GM18870 (cell line): ENCODE measurements around the gene MPL.

Source experiments
- ATAC-seq: cut with Tn5 transposase; IDR thresholded peaks from one replicate; pipeline ENCODE4 v1.9.1; 2021; ENCODE audit warnings: moderate library complexity; ENCODE audit not compliant: unreplicated experiment

Gene MPL

DNA sequence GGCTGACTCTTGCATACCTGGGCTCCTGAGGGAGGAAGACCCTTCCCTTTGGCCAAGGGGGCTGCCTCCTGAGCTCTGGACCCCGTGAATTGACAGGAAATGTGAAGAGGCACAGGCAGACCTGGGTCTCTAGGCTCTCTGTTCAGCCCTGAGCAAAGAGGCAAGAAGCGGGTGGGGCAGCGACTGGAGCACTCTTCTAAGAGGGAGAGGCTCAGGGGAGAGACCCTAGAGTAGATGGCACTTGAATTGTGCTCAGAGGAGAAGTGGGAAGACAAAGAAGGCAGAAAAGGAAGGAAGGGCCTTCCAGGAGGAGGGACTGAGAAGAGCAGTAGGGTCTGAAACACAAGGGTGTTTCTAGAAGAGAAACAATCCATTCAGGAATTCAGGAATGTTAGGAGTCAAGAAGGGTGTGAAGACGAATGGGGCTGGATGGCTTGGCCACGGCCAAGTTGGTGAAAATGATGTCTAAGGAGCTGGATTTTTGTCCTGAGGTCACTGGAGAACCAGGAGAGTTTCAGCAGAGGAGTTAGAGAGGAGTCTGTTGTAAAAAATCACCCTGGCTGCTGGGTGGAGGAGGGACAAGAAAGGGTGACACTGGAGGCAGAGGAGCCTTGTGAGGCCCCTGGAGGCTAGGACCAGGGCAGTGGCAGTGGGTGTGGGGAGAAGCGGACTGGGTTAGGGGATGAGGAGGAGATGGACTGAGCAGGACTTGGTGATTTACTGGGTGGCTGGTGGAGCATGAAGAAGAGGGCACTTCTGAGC, 31.5 kb upstream of the MPL start:
- no peak for ATAC-seq

DNA sequence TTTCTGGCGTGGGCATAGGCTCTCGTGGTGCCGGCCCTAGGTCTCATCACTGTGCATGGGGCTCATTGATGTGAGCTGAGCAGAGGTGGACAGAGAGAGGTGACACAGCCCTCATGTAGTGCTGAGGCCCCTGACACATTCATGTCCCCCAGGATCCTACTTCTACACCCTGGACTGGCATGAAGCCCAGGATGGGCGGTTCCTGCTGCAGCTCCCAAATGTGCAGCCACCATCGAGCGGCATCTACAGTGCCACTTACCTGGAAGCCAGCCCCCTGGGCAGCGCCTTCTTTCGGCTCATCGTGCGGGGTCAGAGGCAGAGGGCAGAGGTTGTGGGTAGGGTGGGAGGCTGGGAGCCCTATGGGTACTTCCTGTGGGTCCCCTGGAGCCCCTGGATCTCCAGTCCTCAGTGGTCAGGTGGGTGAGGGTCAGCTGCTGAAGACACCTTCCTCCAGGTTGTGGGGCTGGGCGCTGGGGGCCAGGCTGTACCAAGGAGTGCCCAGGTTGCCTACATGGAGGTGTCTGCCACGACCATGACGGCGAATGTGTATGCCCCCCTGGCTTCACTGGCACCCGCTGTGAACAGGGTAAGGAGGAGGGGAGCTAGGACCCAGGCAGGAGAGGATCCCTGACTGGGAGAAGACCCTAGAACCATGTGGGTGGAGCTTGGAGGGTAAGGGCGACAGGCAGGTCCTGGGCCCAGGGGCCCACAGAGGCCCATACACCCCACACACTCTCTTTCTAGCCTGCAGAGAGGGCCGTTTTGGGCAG, 30.7 kb upstream of the MPL start:
- no peak for ATAC-seq

DNA sequence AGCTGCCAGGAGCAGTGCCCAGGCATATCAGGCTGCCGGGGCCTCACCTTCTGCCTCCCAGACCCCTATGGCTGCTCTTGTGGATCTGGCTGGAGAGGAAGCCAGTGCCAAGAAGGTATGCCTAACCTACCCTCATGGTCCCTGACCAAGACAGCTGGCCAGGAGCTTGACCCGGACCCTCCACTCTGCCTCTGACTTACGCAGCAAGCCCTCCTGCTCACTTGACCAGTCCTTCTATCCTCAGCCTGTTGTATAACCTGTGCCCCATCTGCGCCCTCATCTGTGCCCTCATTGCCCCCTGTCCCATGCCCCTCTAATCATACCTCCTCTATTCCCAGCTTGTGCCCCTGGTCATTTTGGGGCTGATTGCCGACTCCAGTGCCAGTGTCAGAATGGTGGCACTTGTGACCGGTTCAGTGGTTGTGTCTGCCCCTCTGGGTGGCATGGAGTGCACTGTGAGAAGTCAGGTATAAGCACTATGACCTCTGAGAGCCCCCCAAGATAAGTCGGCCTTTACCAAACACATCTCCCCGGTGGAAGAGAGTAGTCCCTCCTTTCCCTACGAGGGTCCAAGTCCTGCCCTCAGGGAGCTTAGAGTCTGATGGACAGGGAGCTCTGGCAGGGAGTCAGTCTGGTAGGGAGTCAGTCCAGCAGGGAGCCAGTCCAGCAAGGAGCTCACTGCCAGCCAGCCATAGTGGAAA, 30.0 kb upstream of the MPL start:
- no peak for ATAC-seq

DNA sequence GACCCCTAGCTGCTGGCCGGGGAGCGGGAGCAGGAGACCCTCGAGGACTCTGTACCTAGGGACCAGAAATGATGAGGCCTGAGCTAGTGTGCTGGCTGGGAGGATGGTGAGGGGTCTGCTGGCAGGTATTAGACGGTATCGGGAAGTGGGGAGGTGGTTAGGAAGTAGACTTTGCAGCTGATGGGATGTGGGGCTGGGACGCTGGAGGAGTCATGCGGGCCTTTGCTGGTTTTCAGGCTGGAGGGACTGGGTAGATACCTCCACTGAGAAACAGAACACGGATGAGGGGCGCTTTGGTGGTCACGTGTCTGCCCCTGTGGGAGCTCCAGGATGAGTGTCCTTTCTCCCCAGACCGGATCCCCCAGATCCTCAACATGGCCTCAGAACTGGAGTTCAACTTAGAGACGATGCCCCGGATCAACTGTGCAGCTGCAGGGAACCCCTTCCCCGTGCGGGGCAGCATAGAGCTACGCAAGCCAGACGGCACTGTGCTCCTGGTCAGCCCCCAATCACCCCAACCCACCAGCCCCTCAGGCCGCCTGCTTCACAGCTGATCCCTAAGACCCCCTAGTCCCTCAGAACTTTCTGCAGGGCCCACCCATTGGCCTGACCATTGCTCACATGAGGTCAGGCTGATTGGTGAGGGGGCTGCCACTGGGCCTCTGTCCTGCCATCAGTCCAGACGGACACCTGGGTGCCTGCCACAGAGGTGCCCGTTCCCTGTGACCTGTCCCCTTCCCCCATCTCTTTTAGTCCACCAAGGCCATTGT, 28.8 kb upstream of the MPL start:
- ATAC-seq, result no peak

DNA sequence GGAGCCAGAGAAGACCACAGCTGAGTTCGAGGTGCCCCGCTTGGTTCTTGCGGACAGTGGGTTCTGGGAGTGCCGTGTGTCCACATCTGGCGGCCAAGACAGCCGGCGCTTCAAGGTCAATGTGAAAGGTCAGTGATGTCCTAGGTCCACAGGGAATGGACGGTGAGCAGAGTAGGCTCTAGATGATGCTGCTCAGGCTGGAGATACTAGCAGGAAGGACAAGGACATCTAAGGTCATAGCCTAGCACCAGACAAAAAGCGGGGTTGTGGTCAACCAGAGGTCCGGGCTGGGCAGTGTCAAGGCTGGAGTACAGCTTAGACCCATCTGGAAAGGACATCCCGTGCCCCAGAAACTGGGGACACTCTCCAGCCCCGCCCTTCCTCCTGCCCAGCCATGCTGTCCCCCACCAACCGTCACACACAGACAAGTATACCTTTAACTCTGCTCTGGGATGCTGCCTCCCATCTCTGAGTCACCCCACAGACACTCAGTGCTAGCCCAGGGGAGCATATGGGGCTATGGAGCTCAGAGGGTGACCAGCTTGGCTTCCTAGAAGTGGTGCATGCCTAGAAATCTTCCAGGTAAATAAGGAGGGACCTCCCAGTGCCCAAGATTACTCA, 28.1 kb upstream of the MPL start:
- no peak for ATAC-seq

DNA sequence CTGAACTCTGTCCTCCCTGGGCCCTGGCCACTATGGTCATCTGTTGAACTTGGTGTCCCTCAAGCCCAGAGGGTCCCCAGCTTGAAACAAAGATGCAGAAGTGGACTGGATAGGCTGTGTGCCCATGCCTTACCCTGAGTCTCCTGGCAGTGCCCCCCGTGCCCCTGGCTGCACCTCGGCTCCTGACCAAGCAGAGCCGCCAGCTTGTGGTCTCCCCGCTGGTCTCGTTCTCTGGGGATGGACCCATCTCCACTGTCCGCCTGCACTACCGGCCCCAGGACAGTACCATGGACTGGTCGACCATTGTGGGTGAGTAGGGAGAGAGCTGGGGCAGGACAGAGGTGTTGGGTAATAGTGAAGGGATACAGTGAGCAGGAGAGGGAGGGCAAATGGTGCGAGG, 26.1 kb upstream of the MPL start:
- ATAC-seq, result no peak

DNA sequence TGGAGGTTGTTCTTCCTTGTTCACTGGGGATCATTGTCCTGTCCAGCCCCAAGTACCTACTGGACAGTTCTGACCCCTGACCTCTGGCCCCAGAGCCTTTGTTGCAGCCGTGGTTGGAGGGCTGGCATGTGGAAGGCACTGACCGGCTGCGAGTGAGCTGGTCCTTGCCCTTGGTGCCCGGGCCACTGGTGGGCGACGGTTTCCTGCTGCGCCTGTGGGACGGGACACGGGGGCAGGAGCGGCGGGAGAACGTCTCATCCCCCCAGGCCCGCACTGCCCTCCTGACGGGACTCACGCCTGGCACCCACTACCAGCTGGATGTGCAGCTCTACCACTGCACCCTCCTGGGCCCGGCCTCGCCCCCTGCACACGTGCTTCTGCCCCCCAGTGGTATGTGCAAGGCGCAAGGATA, 25.4 kb upstream of the MPL start:
- ATAC-seq, result no peak

DNA sequence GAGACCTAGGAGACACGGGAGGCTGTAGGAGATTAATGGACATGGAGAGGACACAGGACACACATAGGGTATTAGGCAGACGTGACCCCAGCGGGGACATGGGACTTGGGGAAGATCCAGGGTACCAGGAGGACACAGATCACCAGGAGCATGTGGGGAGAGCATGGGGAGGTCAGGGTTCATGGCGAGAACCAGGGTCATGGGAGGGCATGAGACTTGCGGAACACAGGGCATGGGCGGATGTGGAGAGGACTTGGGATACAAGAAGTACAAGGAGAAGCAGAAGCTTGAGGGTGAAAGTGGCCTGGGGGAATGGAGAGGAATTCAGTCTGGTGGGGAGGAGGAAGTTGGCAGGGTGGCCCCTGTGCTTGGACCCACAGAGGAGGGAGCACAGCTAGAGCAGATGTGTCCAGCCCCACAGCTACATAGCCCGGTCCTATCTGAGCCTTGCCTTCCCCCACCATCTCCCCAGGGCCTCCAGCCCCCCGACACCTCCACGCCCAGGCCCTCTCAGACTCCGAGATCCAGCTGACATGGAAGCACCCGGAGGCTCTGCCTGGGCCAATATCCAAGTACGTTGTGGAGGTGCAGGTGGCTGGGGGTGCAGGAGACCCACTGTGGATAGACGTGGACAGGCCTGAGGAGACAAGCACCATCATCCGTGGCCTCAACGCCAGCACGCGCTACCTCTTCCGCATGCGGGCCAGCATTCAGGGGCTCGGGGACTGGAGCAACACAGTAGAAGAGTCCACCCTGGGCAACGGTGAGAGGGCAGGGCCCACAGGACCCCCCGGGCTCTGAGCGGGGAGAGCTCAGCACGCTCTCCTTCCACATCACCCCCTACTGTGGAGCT, 24.7 kb upstream of the MPL start:
- ATAC-seq, result no peak

DNA sequence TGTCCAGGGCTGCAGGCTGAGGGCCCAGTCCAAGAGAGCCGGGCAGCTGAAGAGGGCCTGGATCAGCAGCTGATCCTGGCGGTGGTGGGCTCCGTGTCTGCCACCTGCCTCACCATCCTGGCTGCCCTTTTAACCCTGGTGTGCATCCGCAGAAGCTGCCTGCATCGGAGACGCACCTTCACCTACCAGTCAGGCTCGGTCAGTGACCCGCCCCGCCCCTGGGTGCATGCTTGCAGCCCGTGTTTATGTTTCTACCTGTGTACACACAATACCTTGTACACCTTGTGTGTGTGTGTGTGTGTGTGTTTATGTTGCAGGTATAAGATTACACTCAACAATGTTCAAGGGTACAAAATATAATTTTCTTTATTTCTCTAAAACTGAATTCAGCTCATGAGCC, 23.8 kb upstream of the MPL start:
- no peak for ATAC-seq

DNA sequence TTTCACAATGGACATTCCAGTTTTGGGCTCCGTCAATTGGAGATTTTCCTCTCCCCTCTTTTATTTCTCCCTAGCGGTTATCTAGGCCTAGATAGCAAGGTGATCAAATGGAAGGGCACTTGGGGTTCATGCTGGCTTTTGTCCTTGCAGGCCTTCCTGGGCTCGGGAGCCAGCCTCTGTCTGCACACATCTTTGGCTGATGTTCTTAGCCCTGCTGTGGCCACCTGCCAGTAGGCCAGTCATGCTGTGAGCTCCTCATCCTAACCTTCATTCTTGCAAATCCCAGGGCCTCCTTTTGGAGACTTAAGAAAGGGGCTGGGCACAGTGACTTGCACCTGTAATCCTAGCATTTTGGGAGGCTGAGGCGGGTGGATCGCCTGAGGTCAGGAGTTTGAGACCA, 23.4 kb upstream of the MPL start:
- ATAC-seq, result no peak

DNA sequence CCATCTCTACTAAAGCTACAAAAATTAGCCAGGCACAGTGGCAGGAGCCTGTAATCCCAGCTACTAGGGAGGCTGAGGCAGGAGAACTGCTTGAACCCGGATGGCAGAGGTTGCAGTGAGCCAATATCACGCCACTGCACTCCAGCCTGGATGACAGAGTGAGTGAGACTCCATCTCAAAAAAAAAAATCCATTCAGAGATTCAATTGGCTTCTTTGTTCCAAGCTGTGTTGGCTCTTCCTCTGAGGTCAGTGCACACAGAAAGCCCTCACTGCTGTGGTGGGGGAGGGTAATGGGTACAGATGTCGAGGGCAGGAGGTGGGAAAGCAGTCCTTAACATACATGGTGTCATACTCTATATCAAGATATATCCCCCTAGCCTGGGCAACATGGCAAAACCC, 22.1 kb upstream of the MPL start:
- no peak for ATAC-seq

DNA sequence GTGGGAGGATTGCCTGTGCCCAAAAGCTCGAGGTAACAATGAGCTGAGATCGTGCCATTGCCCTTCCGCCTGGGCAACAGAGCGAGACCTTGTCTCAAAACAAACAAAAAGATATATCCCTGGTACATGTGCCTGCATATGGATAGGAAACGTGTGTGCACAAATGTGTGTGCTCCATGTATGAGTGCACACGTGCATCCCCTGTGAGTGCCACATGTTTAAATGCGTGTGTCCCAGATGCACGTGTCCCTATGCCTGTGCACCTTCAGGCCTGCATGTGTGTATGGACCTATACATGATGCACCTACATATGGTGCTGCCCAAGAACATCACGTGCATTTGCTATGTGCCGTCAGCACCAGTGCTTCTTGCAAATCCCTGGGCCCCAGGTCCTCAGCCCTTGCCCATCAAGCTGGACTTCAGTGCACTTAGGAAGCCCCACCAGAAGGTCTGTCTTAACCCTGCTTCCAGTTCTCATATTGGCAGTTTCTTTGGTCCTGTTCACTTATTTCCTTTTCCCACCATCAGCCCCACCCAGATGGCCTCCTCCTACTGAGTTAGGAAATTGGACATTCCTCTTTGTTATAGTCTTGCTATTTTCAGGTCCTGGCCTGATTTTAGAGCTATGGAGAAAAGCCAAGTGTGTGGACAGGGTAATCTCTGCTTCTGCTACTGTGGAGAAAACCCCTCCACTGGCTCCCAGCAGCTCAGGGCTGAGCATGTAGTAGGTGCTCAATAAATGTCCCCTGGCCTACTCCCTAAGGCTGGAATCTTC, 21.5 kb upstream of the MPL start:
- no peak for ATAC-seq

DNA sequence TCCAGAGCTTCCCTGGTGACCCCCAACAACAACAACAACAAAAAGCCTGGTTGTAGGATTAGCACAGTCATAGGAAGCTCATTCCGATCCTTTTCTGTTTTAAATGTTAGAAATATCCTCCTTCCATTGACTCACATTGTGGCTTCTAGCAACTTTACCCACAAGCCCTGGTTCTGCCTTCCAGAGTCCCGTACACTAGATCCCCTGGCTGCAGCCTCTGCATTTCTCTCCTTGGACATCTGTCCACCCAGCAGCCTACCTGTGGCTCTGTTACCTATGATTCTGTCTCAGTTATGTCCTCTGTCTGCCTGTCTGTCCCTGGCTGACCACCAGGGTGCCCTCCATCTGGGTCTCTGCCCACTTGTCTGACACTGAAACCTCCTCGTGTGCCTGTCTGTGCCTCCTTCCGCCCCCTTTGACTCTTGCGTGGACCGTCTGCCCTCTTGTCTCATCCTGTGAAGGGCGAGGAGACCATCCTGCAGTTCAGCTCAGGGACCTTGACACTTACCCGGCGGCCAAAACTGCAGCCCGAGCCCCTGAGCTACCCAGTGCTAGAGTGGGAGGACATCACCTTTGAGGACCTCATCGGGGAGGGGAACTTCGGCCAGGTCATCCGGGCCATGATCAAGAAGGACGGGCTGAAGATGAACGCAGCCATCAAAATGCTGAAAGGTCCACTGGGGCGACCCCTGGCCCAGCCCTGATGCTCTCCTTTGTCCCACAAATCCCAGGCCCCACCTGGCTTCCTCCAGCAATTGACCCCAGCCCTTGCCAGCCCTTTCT, 20.7 kb upstream of the MPL start:
- no peak for ATAC-seq

DNA sequence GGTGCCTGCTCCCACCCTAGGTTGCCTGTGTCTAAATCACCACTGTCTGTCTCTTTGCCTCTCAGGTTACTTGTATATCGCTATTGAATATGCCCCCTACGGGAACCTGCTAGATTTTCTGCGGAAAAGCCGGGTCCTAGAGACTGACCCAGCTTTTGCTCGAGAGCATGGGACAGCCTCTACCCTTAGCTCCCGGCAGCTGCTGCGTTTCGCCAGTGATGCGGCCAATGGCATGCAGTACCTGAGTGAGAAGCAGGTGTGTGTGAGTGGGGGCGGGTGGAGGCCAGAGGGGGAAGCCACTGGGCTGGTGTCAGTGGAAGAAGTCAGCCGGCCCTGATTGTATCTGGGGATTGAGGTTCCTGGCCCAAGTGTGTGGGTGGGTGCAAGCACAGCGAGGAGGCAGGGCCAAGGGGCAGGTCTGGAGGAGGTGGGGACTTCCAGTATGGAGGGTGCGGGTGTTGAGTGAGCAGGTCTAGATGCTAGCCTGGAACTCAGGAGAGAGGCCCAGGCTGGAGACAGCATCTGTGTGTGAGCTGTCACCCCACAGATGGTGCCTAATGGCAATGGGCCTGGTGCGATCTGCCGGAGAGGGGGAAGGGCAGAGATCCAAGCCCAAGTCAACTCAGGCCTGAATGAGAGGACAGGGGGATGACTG, 19.7 kb upstream of the MPL start:
- ATAC-seq, result no peak

DNA sequence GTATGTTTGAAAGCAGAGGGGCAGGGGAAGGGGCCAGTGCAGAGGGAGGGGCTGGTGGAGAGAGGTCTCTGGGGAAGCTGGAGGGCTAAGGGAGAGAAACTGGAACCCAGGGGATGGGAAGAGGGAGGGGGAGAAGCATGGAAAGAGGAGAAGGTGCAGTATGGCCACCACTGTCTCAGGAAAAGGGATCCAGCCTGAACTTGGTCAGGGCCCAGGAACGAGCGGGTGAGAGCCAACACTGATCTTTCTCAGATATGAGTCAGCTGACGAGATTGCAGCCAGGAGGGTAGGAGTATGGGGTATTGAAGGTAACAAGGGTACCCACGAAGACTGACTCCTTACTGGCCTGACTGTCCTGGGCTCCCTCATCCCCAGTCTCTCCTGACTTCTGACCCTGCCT, 18.8 kb upstream of the MPL start:
- ATAC-seq, result no peak

DNA sequence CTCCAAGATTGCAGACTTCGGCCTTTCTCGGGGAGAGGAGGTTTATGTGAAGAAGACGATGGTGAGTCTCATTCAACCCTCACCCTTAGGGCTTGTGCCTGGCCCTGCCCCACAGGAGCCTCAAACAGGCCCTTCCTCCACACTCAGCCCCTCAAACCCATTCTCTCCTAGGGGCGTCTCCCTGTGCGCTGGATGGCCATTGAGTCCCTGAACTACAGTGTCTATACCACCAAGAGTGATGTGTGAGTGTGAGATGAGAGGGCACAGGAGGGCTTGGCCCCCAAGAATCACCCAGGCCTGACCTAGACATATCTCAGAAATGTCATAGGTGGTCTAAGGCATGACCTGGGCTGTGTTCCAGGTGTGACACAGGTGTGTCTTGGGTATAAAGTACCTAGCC, 18.3 kb upstream of the MPL start:
- ATAC-seq, result no peak

DNA sequence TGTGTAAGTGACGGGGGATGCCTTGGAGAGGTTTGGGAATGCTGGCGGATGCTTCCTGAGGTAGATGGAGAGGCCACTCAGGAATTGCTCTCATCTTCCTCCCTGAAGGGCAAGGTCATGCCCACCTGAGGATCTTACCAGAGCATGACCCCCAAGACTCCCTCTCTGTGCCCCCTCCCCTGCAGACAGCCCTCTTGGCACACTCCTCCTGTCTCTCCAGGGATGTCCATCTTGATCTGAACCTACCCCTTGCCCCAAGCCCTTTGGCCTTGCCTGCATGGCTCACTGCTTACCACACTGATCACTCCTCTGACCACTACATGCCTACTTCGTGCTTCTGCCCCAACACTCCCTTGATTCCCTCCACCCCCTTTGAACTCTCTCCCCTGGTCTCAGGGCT, 17.9 kb upstream of the MPL start:
- ATAC-seq, result no peak

DNA sequence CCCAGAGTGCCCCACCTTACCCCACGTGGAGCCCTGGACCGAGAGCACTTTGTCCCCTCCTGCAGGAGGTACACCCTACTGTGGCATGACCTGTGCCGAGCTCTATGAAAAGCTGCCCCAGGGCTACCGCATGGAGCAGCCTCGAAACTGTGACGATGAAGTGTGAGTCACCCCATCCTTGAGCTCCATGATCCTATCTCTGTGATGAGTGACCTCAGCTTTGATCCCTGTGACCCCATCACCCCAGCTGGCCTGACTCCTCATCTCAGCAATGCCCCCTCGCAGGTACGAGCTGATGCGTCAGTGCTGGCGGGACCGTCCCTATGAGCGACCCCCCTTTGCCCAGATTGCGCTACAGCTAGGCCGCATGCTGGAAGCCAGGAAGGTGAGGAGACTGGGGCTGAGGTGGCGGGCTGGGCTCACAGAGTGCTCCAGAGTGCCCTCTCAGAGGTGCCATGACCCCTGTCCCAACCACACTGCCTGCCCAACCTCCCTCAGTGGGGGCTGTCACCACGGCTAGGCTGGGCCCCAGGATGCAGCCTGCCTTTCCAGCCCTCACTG, 16.2 kb upstream of the MPL start:
- ATAC-seq, result no peak
